ENCODE data around the gene FOXL3.

GRCh38 chr7:281637-282036 lies 8.3 kb upstream of the FOXL3 start:
- TF ChIP-seq CTCF (IDR thresholded peaks at IDR 0.05), result no peak
- no peak for TF ChIP-seq EZH2 (IDR thresholded peaks at IDR 0.05; ENCODE audit: borderline replicate concordance, insufficient read depth, low read depth, low read length, poor library complexity, severe bottlenecking)
